Activated T-cell treated with anti-CD3 and anti-CD28 coated beads, Interleukin-2, amount 50 U/mL, for 72 hours (primary cell): ENCODE data around the gene RPLP1. TPM values are rescaled to one million over a fixed set of nuclear protein-coding genes. Genes with fewer than 3 reads are reported as not detected.

Experiments used
- ATAC-seq, 2 donors: fragments of 150-1000 bp; cut with Tn5 transposase; replicated peaks in 1 of 2; 2 replicates each; pipeline ENCODE4 v1.10.0; 2021; ENCODE audit warnings: moderate library complexity in 2 of 2, mild to moderate bottlenecking in 1 of 2
- DNase-seq, 2 donors: peaks; one replicate each; pipeline ENCODE4 v3.0.0; 2021 to 2022; ENCODE audit warnings: mixed read lengths in 1 of 2
- H3K27ac Mint-ChIP-seq: one replicate; pipeline ENCODE4 v1.8.0; 2022; ENCODE audit warnings: mild to moderate bottlenecking, moderate library complexity, mixed read lengths
- H3K27me3 Mint-ChIP-seq: one replicate; pipeline ENCODE4 v1.8.0; 2022; ENCODE audit warnings: low read depth, mixed read lengths
- H3K36me3 Mint-ChIP-seq, 2 donors: one replicate each; pipeline ENCODE4 v1.8.0; 2022; ENCODE audit warnings: mixed read lengths in 2 of 2, mild to moderate bottlenecking in 1 of 2; ENCODE audit not compliant: insufficient read depth in 2 of 2
- H3K4me1 Mint-ChIP-seq: one replicate; pipeline ENCODE4 v1.8.0; 2022; ENCODE audit warnings: low read depth, mixed read lengths
- H3K4me3 Mint-ChIP-seq, 2 donors: one replicate each; pipeline ENCODE4 v1.8.0; 2022; ENCODE audit warnings: mild to moderate bottlenecking in 2 of 2, mixed read lengths in 2 of 2, moderate library complexity in 2 of 2
- H3K9me3 Mint-ChIP-seq, 2 donors: one replicate each; pipeline ENCODE4 v1.8.0; 2022; ENCODE audit warnings: mixed read lengths in 2 of 2
- total RNA-seq, 2 donors: library from RNA; stranded (reverse); gene quantifications; one replicate each; pipeline ENCODE4 v1.2.3, GENCODE V29; 2022

The RPLP1 gene
- total RNA-seq, 2 donors from 2014 or later, result 2,514 to 2,771 TPM

GRCh38 chr15:69421498-69421897, 31.1 kb upstream of the RPLP1 start:
- H3K4me1 Mint-ChIP-seq, result peaks cover 6% of the 10 kb centered on the region
- H3K4me3 Mint-ChIP-seq, result no peak overlapping the region
- ATAC-seq (no peak), DNase-seq (no peak)
- peaks cover 12 to 60% of the 10 kb centered on the region in 2 donors for H3K36me3 Mint-ChIP-seq
- H3K9me3 Mint-ChIP-seq, result no peaks in the 10 kb centered on the region
- H3K27me3 Mint-ChIP-seq, result peaks cover 6% of the 10 kb centered on the region
- no peak overlapping the region for H3K27ac Mint-ChIP-seq

- Mint-ChIP-seq H3K27me3 (peaks cover 6% of the 10 kb centered on the region), H3K36me3 (peaks cover 12 to 59% of the 10 kb centered on the region in 2 donors), H3K4me3 (no peak overlapping the region), H3K27ac (no peak overlapping the region), H3K9me3 (no peaks in the 10 kb centered on the region), H3K4me1 (peaks cover 6% of the 10 kb centered on the region)
- DNase-seq (no peak), ATAC-seq (no peak)
Observed at GRCh38 chr15:69422336-69422895, 30.2 kb upstream of the RPLP1 start.

DNA sequence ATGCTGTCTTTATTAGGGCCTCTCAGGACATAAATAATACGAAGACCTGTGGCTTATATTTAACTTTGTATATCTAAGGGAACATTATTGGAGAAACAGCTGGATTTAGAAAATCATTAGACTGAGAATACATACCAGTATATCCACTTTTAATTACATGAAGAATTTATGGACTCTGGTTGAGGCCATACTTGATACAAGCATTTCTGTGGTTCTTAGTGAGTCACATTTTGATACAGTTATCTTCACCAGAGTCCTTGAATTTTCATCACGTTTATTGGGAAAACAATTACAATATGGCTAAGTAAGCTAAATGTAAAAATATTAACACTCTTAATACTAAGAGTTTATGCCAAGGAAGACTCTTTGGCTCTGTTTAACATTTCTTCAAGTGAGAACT, 28.6 kb upstream of the RPLP1 start:
- H3K27me3 Mint-ChIP-seq, result no peaks in the 10 kb centered on the region
- H3K27ac Mint-ChIP-seq, result no peak overlapping the region
- H3K36me3 Mint-ChIP-seq, result peaks cover 7 to 50% of the 10 kb centered on the region in 2 donors
- H3K9me3 Mint-ChIP-seq, result no peaks in the 10 kb centered on the region
- H3K4me3 Mint-ChIP-seq, result no peak overlapping the region
- ATAC-seq (no peak), DNase-seq (no peak)
- H3K4me1 Mint-ChIP-seq, result no peaks in the 10 kb centered on the region

DNA sequence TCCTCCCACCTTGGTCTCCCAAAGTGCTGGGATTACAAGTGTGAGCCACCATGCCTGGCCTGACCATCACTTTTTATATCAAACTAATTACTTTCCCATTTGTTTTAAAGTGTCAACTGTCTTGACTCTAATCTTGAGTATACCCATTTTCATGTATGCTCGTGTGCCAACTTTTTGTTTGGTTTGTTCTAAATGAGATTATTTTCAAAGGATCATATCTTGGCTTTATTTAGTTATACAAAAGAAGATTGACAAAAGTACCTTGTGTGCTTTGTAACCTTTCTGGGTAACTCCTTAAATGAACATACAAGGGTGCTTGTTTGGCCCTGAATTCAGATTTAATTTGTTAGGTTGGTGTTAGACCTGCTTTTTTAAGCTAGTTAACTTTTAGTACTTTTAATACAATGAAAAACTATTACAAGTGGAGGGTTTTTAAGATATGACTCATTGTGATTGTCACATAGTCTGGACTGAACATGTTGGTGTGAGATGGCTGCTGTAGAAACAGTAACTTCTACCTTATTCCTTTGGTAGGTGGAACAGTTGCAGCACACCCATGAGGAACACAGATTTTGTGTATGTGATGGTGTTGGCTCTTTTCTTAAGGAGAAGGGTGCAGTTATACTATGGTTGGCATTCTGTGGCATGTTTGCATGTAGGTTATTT, 27.7 kb upstream of the RPLP1 start:
- no peaks in the 10 kb centered on the region for H3K27me3 Mint-ChIP-seq
- DNase-seq (no peak), ATAC-seq (no peak)
- H3K4me3 Mint-ChIP-seq, result no peak overlapping the region
- no peak overlapping the region for H3K27ac Mint-ChIP-seq
- no peaks in the 10 kb centered on the region for H3K9me3 Mint-ChIP-seq
- peaks cover 4 to 50% of the 10 kb centered on the region in 2 donors for H3K36me3 Mint-ChIP-seq
- H3K4me1 Mint-ChIP-seq, result no peaks in the 10 kb centered on the region

DNA sequence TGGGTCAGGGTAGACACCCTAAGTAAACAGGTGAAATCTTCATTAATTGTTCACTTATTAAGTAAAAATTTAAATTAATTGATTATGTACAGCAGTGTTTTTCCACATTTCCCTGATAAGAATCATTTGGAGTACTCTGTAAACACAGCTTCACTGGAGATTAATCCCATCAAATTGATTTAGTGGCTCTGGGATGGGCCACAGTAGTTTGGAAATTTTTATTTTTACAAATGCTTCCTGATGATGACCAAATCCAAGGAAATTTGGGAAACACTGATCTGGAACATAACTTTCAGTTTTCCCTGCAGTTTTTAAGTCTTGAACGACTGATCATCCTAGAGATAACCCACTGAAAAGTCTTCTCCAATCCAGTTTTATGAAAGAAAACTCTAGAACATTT, 18.8 kb upstream of the RPLP1 start:
- H3K27me3 Mint-ChIP-seq, result no peaks in the 10 kb centered on the region
- H3K4me3 Mint-ChIP-seq, result no peak overlapping the region
- peaks cover 20 to 62% of the 10 kb centered on the region in 2 donors for H3K36me3 Mint-ChIP-seq
- DNase-seq (no peak), ATAC-seq (no peak)
- H3K4me1 Mint-ChIP-seq, result no peaks in the 10 kb centered on the region
- H3K9me3 Mint-ChIP-seq, result no peaks in the 10 kb centered on the region
- no peak overlapping the region for H3K27ac Mint-ChIP-seq

- no peak overlapping the region for H3K27ac Mint-ChIP-seq
- DNase-seq, result no peak
- no peaks in the 10 kb centered on the region for H3K9me3 Mint-ChIP-seq
- H3K27me3 Mint-ChIP-seq, result no peaks in the 10 kb centered on the region
- H3K4me1 Mint-ChIP-seq, result no peaks in the 10 kb centered on the region
- no peak for ATAC-seq
- peaks cover 20 to 59% of the 10 kb centered on the region in 2 donors for H3K36me3 Mint-ChIP-seq
- no peak overlapping the region for H3K4me3 Mint-ChIP-seq
Observed at GRCh38 chr15:69434238-69434637, 18.4 kb upstream of the RPLP1 start.

DNA sequence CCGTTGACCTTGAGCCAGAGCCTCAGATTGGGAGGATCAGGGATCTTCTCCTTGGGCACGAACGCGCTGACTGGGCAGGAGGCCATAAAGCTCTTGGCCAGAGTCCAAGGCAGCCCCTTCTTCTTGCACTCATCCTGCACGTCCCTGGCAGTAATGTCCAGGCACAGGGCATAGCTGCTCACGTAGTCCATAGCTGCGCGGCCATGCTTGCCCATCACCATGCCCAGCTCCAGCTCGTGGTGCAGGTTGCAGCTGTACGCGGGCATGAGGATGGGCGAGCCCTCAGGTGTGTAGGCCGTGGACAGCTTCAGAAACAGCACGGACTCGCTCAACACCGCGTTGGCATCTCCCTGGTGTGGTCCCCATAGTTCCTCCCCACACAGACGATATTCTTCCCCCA, 17.9 kb upstream of the RPLP1 start:
- Mint-ChIP-seq H3K9me3 (no peaks in the 10 kb centered on the region), H3K4me3 (no peak overlapping the region), H3K4me1 (no peaks in the 10 kb centered on the region), H3K27ac (no peak overlapping the region), H3K27me3 (no peaks in the 10 kb centered on the region), H3K36me3 (peaks cover 20 to 59% of the 10 kb centered on the region in 2 donors)
- ATAC-seq, result no peak
- DNase-seq, result no peak

GRCh38 chr15:69435985-69436384, 16.6 kb upstream of the RPLP1 start:
- Mint-ChIP-seq H3K4me1 (no peaks in the 10 kb centered on the region), H3K4me3 (no peak overlapping the region), H3K27me3 (no peaks in the 10 kb centered on the region), H3K36me3 (peaks cover 23 to 58% of the 10 kb centered on the region in 2 donors), H3K27ac (no peak overlapping the region), H3K9me3 (no peaks in the 10 kb centered on the region)
- DNase-seq (no peak), ATAC-seq (no peak)

DNA sequence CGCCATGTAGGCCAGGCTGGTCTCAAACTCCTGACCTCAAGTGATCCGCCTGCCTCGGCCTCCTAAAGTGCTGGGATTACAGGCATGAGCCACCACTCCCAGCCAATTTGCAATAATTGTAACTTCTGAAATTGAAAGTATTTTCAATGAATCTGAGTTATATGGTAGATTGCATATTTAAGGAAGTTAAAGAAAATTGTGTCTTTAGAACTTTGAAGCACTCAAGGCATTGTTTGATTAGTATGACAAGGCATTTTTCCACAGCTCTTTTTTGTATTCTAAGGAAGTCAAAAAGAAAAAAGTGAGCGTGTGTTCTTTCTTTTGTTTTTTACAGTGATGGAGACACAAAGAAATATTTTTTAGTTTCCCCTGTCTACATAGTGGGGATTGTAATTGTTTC, 15.7 kb upstream of the RPLP1 start:
- peaks cover under 1% of the 10 kb centered on the region for H3K4me1 Mint-ChIP-seq
- no peaks in the 10 kb centered on the region for H3K27me3 Mint-ChIP-seq
- no peaks in the 10 kb centered on the region for H3K9me3 Mint-ChIP-seq
- no peak overlapping the region for H3K27ac Mint-ChIP-seq
- ATAC-seq, result no peak
- no peak overlapping the region for H3K4me3 Mint-ChIP-seq
- peaks cover 19 to 55% of the 10 kb centered on the region in 2 donors for H3K36me3 Mint-ChIP-seq
- no peak for DNase-seq

DNA sequence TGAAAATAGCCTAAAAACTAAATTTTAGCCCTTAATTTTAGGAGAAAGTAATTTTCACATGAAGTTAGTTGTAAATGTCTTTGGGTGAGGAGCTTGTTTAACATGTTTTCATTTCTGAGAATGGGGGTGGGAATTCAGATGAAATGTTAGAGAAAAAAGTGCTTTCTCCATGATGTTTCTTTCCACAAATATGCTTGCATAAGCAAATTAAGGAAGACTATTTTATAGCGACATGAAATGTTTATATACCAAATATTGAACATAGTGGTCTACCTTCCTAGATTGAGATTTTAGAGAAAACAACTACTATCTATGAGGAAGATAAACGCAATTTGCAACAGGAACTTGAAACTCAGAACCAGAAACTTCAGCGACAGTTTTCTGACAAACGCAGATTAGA, 13.0 kb upstream of the RPLP1 start:
- peaks cover 22% of the 10 kb centered on the region for H3K4me1 Mint-ChIP-seq
- H3K36me3 Mint-ChIP-seq, result peaks cover 15 to 56% of the 10 kb centered on the region in 2 donors
- H3K9me3 Mint-ChIP-seq, result no peaks in the 10 kb centered on the region
- no peak overlapping the region for H3K27ac Mint-ChIP-seq
- H3K4me3 Mint-ChIP-seq, result no peak overlapping the region
- ATAC-seq, result no peak
- no peak for DNase-seq
- no peaks in the 10 kb centered on the region for H3K27me3 Mint-ChIP-seq

GRCh38 chr15:69443032-69443611, 9.5 kb upstream of the RPLP1 start:
- Mint-ChIP-seq H3K4me3 (peak overlapping the region in 1 of 2 donors; percentile 53), H3K27me3 (no peaks in the 10 kb centered on the region), H3K27ac (peak overlapping the region; percentile 93), H3K9me3 (no peaks in the 10 kb centered on the region), H3K36me3 (peaks cover 18 to 55% of the 10 kb centered on the region in 2 donors), H3K4me1 (peaks cover 24% of the 10 kb centered on the region)
- no peak for DNase-seq
- peak; percentile 96 to 98 for ATAC-seq

GRCh38 chr15:69444686-69445085, 7.9 kb upstream of the RPLP1 start:
- DNase-seq (no peak), ATAC-seq (no peak)
- H3K36me3 Mint-ChIP-seq, result peaks cover 16 to 42% of the 10 kb centered on the region in 2 donors

GRCh38 chr15:69446953-69447352, 5.7 kb upstream of the RPLP1 start:
- no peak for DNase-seq
- H3K9me3 Mint-ChIP-seq, result no peaks in the 10 kb centered on the region
- no peaks in the 10 kb centered on the region for H3K27me3 Mint-ChIP-seq
- no peak for ATAC-seq
- H3K36me3 Mint-ChIP-seq, result peaks cover 8 to 28% of the 10 kb centered on the region in 2 donors
- peaks cover 24% of the 10 kb centered on the region for H3K4me1 Mint-ChIP-seq
- H3K4me3 Mint-ChIP-seq, result no peak overlapping the region
- no peak overlapping the region for H3K27ac Mint-ChIP-seq

More at GRCh38 chr15:69444686-69445085, 7.9 kb upstream of the RPLP1 start:
- Mint-ChIP-seq H3K27ac (no peak overlapping the region), H3K9me3 (no peaks in the 10 kb centered on the region), H3K27me3 (no peaks in the 10 kb centered on the region), H3K4me1 (peaks cover 24% of the 10 kb centered on the region), H3K4me3 (no peak overlapping the region)
